HUDEP-2 (cell line): ENCODE data around the gene CRLF1.

Experiments
- DNase-seq, 76 experiments: peaks; one replicate each; lab custom pipeline; 2025; ENCODE audit not compliant: unreplicated experiment in 76 of 76; lab: John Stamatoyannopoulos, UW

Gene CRLF1

GRCh38 chr19:18566953-18567352, 39.6 kb downstream of the CRLF1 start:
- DNase-seq, result no peak

- no peak for DNase-seq
These were observed 44.5 kb downstream of the CRLF1 start for GRCh38 chr19:18562086-18562485.

- no peak for DNase-seq
These were observed 46.9 kb downstream of the CRLF1 start for GRCh38 chr19:18559685-18560084.

- no peak for DNase-seq
These were observed 48.0 kb downstream of the CRLF1 start for GRCh38 chr19:18558604-18559003.

- DNase-seq, result no peak
These were observed 48.4 kb downstream of the CRLF1 start for GRCh38 chr19:18558202-18558555.

- DNase-seq, result peak in 75 of 76 experiments; percentile 69 to 100 (median 99)
These were observed 49.0 kb downstream of the CRLF1 start, which contains the start of gene KXD1 for GRCh38 chr19:18557411-18558201. Gene KXD1, plus strand, starts transcription at chr19:18557870. Its CDS starts 4,187 bp downstream, at chr19:18562057.

GRCh38 chr19:18551631-18552030, 55.0 kb downstream of the CRLF1 start:
- no peak for DNase-seq

GRCh38 chr19:18543814-18544475, 62.7 kb downstream of the CRLF1 start:
- DNase-seq, result peak in 75 of 76 experiments; percentile 84 to 100 (median 98)
